Upper lobe of left lung (tissue), 4 donors: ENCODE results near the gene FOSL2.
A peak's percentile ranks its signal among the peaks of the same experiment; 100 is the strongest.

Source experiments
- POLR2A ChIP-seq, 4 donors: fragments of 450-650 bp; IDR thresholded peaks; one replicate each; pipeline ENCODE4 v1.5.1; 2016 to 2017; ENCODE audit warnings: antibody characterized with exemption in 4 of 4, mild to moderate bottlenecking in 2 of 4
- POLR2AphosphoS5 ChIP-seq, 2 donors: sonication (generic); formaldehyde crosslinking; IDR thresholded peaks; one replicate each; pipeline ENCODE4 v1.5.1; 2017; ENCODE audit warnings: antibody characterized with exemption in 2 of 2
- TF ChIP-seq, protein P1 (sequence below), 6 experiments: fragments of 450-650 bp in 4 of 6; fragments of 200-600 bp in 2 of 6; sonication (generic) in 2 of 6; IDR thresholded peaks; one replicate each; pipeline ENCODE4 v1.5.1; 2016 to 2019; ENCODE audit warnings: antibody characterized with exemption in 6 of 6

DNA sequence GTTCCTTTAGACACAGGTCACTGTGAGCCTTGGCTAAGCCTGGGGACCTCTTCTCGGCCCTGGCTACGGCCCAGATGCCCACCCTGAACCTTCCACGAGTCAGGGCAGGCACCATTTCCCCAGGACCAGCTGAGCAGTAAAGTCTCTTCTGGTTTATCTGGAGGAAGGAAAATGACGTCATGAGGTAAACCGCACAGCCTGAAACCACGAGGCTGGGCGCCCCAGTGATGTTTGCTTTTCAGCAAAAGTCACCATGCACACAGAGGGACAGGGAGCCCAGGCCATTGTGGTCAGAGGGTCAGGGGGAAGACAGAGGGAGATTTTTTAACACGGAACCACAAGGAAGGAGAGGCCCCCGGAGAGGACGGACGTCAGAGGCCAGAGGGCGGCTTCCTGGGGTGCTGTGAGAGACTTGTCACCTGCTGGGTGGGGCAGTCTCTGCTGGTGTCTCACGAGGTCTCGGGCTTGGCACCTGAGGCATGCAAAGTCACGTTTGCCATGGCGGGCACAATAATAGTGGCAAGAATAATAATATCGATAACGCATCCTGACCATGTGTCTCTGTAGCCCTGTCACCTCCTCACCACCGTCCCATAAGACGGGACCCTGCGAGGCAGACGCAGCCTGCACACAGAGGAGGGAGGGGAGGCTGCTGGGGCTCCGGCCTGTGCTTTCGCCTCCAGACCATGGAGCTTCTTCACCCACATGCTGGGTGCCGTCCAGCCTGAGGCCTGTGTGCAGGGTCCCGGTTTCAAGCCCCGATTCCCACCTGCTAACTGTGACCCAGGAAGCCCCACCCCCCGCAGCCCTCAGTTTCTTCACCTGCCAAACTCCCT lies 33.2 kb upstream of the FOSL2 start:
- TF ChIP-seq POLR2AphosphoS5 (IDR thresholded peaks at IDR 0.05) (peak in 1 of 2 donors; percentile 66), POLR2A (IDR thresholded peaks at IDR 0.05) (peak in 1 of 4 donors; percentile 23)
- TF ChIP-seq, protein P1, sequence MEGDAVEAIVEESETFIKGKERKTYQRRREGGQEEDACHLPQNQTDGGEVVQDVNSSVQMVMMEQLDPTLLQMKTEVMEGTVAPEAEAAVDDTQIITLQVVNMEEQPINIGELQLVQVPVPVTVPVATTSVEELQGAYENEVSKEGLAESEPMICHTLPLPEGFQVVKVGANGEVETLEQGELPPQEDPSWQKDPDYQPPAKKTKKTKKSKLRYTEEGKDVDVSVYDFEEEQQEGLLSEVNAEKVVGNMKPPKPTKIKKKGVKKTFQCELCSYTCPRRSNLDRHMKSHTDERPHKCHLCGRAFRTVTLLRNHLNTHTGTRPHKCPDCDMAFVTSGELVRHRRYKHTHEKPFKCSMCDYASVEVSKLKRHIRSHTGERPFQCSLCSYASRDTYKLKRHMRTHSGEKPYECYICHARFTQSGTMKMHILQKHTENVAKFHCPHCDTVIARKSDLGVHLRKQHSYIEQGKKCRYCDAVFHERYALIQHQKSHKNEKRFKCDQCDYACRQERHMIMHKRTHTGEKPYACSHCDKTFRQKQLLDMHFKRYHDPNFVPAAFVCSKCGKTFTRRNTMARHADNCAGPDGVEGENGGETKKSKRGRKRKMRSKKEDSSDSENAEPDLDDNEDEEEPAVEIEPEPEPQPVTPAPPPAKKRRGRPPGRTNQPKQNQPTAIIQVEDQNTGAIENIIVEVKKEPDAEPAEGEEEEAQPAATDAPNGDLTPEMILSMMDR (IDR thresholded peaks at IDR 0.05) = no peak
